Breast epithelium (tissue), 4 donors: ENCODE measurements around the gene WHRN. TPM values are rescaled to one million over a fixed set of nuclear protein-coding genes. Genes with fewer than 3 reads are reported as not detected.

Experiments used
- DNase-seq, 2 donors: peaks; one replicate each; pipeline ENCODE4 v3.0.0-alpha.2; 2019; ENCODE audit warnings: low spot score in 2 of 2
- H3K27ac ChIP-seq, 2 donors: fragments of 200-600 bp; sonication (generic) in 1 of 2; one replicate each; pipeline ENCODE4 v1.5.1; 2016 to 2019; ENCODE audit warnings: mild to moderate bottlenecking in 1 of 2
- H3K27me3 ChIP-seq, 2 donors: fragments of 200-600 bp; sonication (generic) in 1 of 2; one replicate each; pipeline versions ENCODE4 v1.5.1 to v1.6.0; 2017 to 2019; ENCODE audit warnings: control low read depth in 1 of 2, mild to moderate bottlenecking in 1 of 2
- H3K36me3 ChIP-seq: fragments of 200-600 bp; one replicate; pipeline ENCODE4 v1.5.1; 2019
- H3K4me1 ChIP-seq, 2 donors: fragments of 200-600 bp; sonication (generic); one replicate each; pipeline ENCODE4 v1.5.1; 2016 to 2019; ENCODE audit warnings: control low read depth in 1 of 2
- H3K4me3 ChIP-seq, 3 donors: fragments of 200-600 bp; sonication (generic); 1 replicate in 2 of 3; 2 replicates in 1 of 3; pipeline ENCODE4 v1.5.1; 2016 to 2019; ENCODE audit warnings: mild to moderate bottlenecking in 3 of 3, moderate library complexity in 2 of 3
- H3K9me3 ChIP-seq, 2 donors: fragments of 200-600 bp; sonication (generic) in 1 of 2; one replicate each; pipeline ENCODE4 v1.5.1; 2016 to 2019; ENCODE audit warnings: control low read depth in 1 of 2
- CTCF ChIP-seq, 3 donors: fragments of 450-650 bp; IDR thresholded peaks; one replicate each; pipeline ENCODE4 v1.5.1; 2016 to 2017; ENCODE audit warnings: antibody characterized with exemption in 3 of 3, mild to moderate bottlenecking in 3 of 3, moderate library complexity in 3 of 3
- POLR2A ChIP-seq: fragments of 450-650 bp; IDR thresholded peaks from one replicate; pipeline ENCODE4 v1.6.1; 2016; ENCODE audit warnings: antibody characterized with exemption, mild to moderate bottlenecking, moderate library complexity
- POLR2AphosphoS5 ChIP-seq, 3 donors: sonication (generic); formaldehyde crosslinking; IDR thresholded peaks; one replicate each; pipeline ENCODE4 v1.6.1; 2017; ENCODE audit warnings: antibody characterized with exemption in 3 of 3
- intact Hi-C: fragments of 100-400 bp; cut with DNase I; formaldehyde crosslinking; loops from one replicate; pipeline ENCODE4 v1.15.1; 2023; ENCODE audit warnings: low total_unique reads
- total RNA-seq, 3 donors: library from RNA; depleted of rRNA; stranded (reverse); fragments of >200 nt; gene quantifications; one replicate each; pipeline ENCODE4 v1.1.0, GENCODE V29; 2016

WHRN gene
- total RNA-seq, 3 donors from 2014 or later = 2.4 to 16.4 (median 15.1) TPM

- Histone ChIP-seq H3K4me3 (no peak overlapping the region), H3K4me1 (no peaks in the 10 kb centered on the region), H3K27ac (no peak overlapping the region), H3K36me3 (no peaks in the 10 kb centered on the region), H3K27me3 (no peaks in the 10 kb centered on the region), H3K9me3 (no peaks in the 10 kb centered on the region)
- DNase-seq = no peak
- intact Hi-C loops = no loop called here
- TF ChIP-seq POLR2A (no peak), POLR2AphosphoS5 (IDR thresholded peaks at IDR 0.05) (no peak), CTCF (IDR thresholded peaks at IDR 0.05) (no peak)
These were observed 28.3 kb downstream of the WHRN start for GRCh38 chr9:114476891-114477469.

- H3K27me3 ChIP-seq = no peaks in the 10 kb centered on the region
- H3K36me3 ChIP-seq = no peaks in the 10 kb centered on the region
- no peak overlapping the region for H3K27ac ChIP-seq
- H3K9me3 ChIP-seq = no peaks in the 10 kb centered on the region
- DNase-seq = no peak
- TF ChIP-seq POLR2AphosphoS5 (IDR thresholded peaks at IDR 0.05) (no peak), CTCF (IDR thresholded peaks at IDR 0.05) (no peak), POLR2A (no peak)
- H3K4me1 ChIP-seq = no peaks in the 10 kb centered on the region
- H3K4me3 ChIP-seq = no peak overlapping the region
- intact Hi-C loops = no loop called here
These were observed 29.7 kb downstream of the WHRN start for GRCh38 chr9:114475412-114476135.

- TF ChIP-seq CTCF (IDR thresholded peaks at IDR 0.05) (no peak), POLR2AphosphoS5 (IDR thresholded peaks at IDR 0.05) (no peak), POLR2A (no peak)
- H3K36me3 ChIP-seq = no peaks in the 10 kb centered on the region
These were observed 30.8 kb downstream of the WHRN start for GRCh38 chr9:114474425-114474824.

GRCh38 chr9:114473447-114473801, 31.8 kb downstream of the WHRN start:
- Histone ChIP-seq H3K27me3 (no peaks in the 10 kb centered on the region), H3K4me1 (no peaks in the 10 kb centered on the region), H3K9me3 (peaks cover 0 to 8% of the 10 kb centered on the region in 2 donors), H3K4me3 (no peak overlapping the region), H3K36me3 (no peaks in the 10 kb centered on the region), H3K27ac (no peak overlapping the region)
- DNase-seq = no peak
- intact Hi-C loops = no loop called here
- TF ChIP-seq POLR2A = no peak
- no peak for TF ChIP-seq POLR2AphosphoS5 (IDR thresholded peaks at IDR 0.05)
- TF ChIP-seq CTCF (IDR thresholded peaks at IDR 0.05) = no peak

More at GRCh38 chr9:114474425-114474824, 30.8 kb downstream of the WHRN start:
- intact Hi-C loops = loop anchor here (1.0 kb wide), 1 partner anchor 28 kb away; no protein-coding TSS in a partner anchor
- Histone ChIP-seq H3K27me3 (no peaks in the 10 kb centered on the region), H3K4me3 (no peak overlapping the region), H3K9me3 (peaks cover 0 to 8% of the 10 kb centered on the region in 2 donors), H3K27ac (no peak overlapping the region), H3K4me1 (no peaks in the 10 kb centered on the region)
- DNase-seq = no peak

- TF ChIP-seq CTCF (IDR thresholded peaks at IDR 0.05) (no peak), POLR2AphosphoS5 (IDR thresholded peaks at IDR 0.05) (no peak), POLR2A (no peak)
- intact Hi-C loops = no loop called here
- H3K9me3 ChIP-seq = peaks cover 0 to 8% of the 10 kb centered on the region in 2 donors
- H3K27ac ChIP-seq = peak overlapping the region; percentile 48 to 54
- no peaks in the 10 kb centered on the region for H3K36me3 ChIP-seq
- DNase-seq = no peak
- H3K4me1 ChIP-seq = no peaks in the 10 kb centered on the region
- no peaks in the 10 kb centered on the region for H3K27me3 ChIP-seq
- H3K4me3 ChIP-seq = no peak overlapping the region
These were observed 32.4 kb downstream of the WHRN start for GRCh38 chr9:114472765-114473446.
